H1 (cell line): ENCODE measurements around the gene ENTPD2. TPM values are rescaled to one million over a fixed set of nuclear protein-coding genes. Genes with fewer than 3 reads are reported as not detected.

ENCODE experiments used
- CTCF ChIA-PET: fragments of 300-600 bp; sonication (Branson Sonifier 250); formaldehyde crosslinking; loops from one replicate; lab custom pipeline; 2021; ENCODE audit not compliant: partially characterized antibody; lab: Charles Lee
- POLR2A ChIA-PET: fragments of 300-600 bp; sonication (Branson Sonifier 250); formaldehyde crosslinking; loops from one replicate; lab custom pipeline; 2021; ENCODE audit warnings: inconsistent platforms; ENCODE audit not compliant: partially characterized antibody; lab: Charles Lee
- DNase-seq, 2 experiments: peaks; one replicate each; pipeline versions ENCODE4 v3.0.0 to v3.0.0-alpha.2; 2010 to 2022; ENCODE audit warnings: low spot score in 2 of 2, low read depth in 1 of 2, mixed read lengths in 1 of 2
- FAIRE-seq: peaks from 2 replicates; lab custom pipeline; 2011; peaks lifted over from hg19 to GRCh38; lab: Jason Lieb, UNC
- H2AFZ ChIP-seq: 2 replicates; pipeline ENCODE4 v1.8.1; 2012; ENCODE audit warnings: low read length, inconsistent platforms
- H2AK5ac ChIP-seq: 2 replicates; pipeline ENCODE4 v1.6.1; 2013; ENCODE audit warnings: low read depth, low read length
- H2BK120ac ChIP-seq: replicated peaks from 2 replicates; pipeline ENCODE3; 2013; ENCODE audit warnings: low read depth, low read length, inconsistent platforms
- H2BK12ac ChIP-seq: 2 replicates; pipeline ENCODE4 v1.6.1; 2013; ENCODE audit warnings: low read depth, low read length
- H2BK15ac ChIP-seq: 2 replicates; pipeline ENCODE4 v1.6.1; 2013; ENCODE audit warnings: low read length
- H2BK20ac ChIP-seq: 2 replicates; pipeline ENCODE4 v1.6.1; 2013; ENCODE audit warnings: low read length
- H2BK5ac ChIP-seq: 2 replicates; pipeline ENCODE4 v1.6.1; 2013; ENCODE audit warnings: low read depth, low read length
- H3K14ac ChIP-seq: 2 replicates; pipeline ENCODE4 v1.6.1; 2013; ENCODE audit warnings: inconsistent platforms; ENCODE audit not compliant: insufficient read length
- H3K18ac ChIP-seq: 2 replicates; pipeline ENCODE4 v1.6.1; 2013; ENCODE audit warnings: low read length; ENCODE audit errors: extremely low read depth
- H3K23ac ChIP-seq: 2 replicates; pipeline ENCODE4 v1.6.1; 2013; ENCODE audit warnings: inconsistent platforms; ENCODE audit not compliant: insufficient read length
- H3K23me2 ChIP-seq: 2 replicates; pipeline ENCODE4 v1.6.1; 2013; ENCODE audit warnings: low read depth, low read length
- H3K27ac ChIP-seq: 2 replicates; pipeline ENCODE4 v1.6.1; 2011; ENCODE audit warnings: low read depth, low read length, inconsistent platforms
- H3K27me3 ChIP-seq, 4 experiments: replicated peaks in 1 of 4; 1 replicate in 1 of 4; 2 replicates in 3 of 4; pipeline versions ENCODE4 v1.6.1 to v1.8.1; 2011 to 2013; ENCODE audit warnings: low read length in 3 of 4, mild to moderate bottlenecking in 3 of 4, inconsistent platforms in 2 of 4, mixed read lengths in 2 of 4, moderate library complexity in 1 of 4; ENCODE audit not compliant: control insufficient read depth in 3 of 4, insufficient read depth in 3 of 4; ENCODE audit errors: extremely low read depth in 1 of 4
- H3K36me3 ChIP-seq, 4 experiments: 2 replicates each; pipeline versions ENCODE4 v1.6.1 to v1.8.1; 2011 to 2013; ENCODE audit warnings: mild to moderate bottlenecking in 4 of 4, low read length in 3 of 4, moderate library complexity in 2 of 4, control low read depth in 1 of 4, inconsistent platforms in 1 of 4; ENCODE audit not compliant: insufficient read depth in 4 of 4, control insufficient read depth in 2 of 4
- H3K4ac ChIP-seq: replicated peaks from 2 replicates; pipeline ENCODE3; 2013; ENCODE audit warnings: low read length, low read depth, mixed read lengths, inconsistent platforms; ENCODE audit not compliant: insufficient read length
- H3K4me1 ChIP-seq, 4 experiments: replicated peaks in 1 of 4; 1 replicate in 1 of 4; 2 replicates in 3 of 4; pipeline versions ENCODE4 v1.6.1 to v1.8.1; 2011 to 2013; ENCODE audit warnings: low read length in 3 of 4, inconsistent platforms in 2 of 4, mixed read lengths in 1 of 4; ENCODE audit not compliant: insufficient read depth in 4 of 4, control insufficient read depth in 3 of 4
- H3K4me2 ChIP-seq, 2 experiments: 2 replicates each; pipeline versions ENCODE4 v1.6.1 to v1.8.1; 2011 to 2013; ENCODE audit warnings: low read depth in 2 of 2, low read length in 2 of 2, control low read depth in 1 of 2, inconsistent platforms in 1 of 2, mild to moderate bottlenecking in 1 of 2; ENCODE audit not compliant: insufficient read depth in 1 of 2
- H3K4me3 ChIP-seq, 4 experiments: fragments of 200-600, 300-600 bp in 1 of 4; sonication (generic), shearing (Covaris generic), sonication (Bioruptor Twin) in 1 of 4; 2 replicates each; pipeline versions ENCODE4 v1.5.1 to v1.8.1; 2011 to 2016; ENCODE audit warnings: low read length in 4 of 4, low read depth in 3 of 4, control low read depth in 2 of 4, inconsistent platforms in 2 of 4, mild to moderate bottlenecking in 2 of 4, mixed read lengths in 1 of 4, moderate library complexity in 1 of 4; ENCODE audit not compliant: insufficient read depth in 2 of 4; ENCODE audit errors: extremely low read depth in 1 of 4
- H3K56ac ChIP-seq: replicated peaks from 2 replicates; pipeline ENCODE3; 2013; ENCODE audit warnings: low read depth, mild to moderate bottlenecking, mixed read lengths, low read length, inconsistent platforms; ENCODE audit not compliant: insufficient read length
- H3K79me1 ChIP-seq: 2 replicates; pipeline ENCODE4 v1.6.1; 2013; ENCODE audit warnings: low read depth, low read length, control low read depth
- H3K79me2 ChIP-seq, 2 experiments: 2 replicates each; pipeline versions ENCODE4 v1.6.1 to v1.8.1; 2012 to 2013; ENCODE audit warnings: low read length in 2 of 2, mild to moderate bottlenecking in 2 of 2, inconsistent platforms in 1 of 2; ENCODE audit not compliant: insufficient read depth in 2 of 2, control insufficient read depth in 1 of 2
- H3K9ac ChIP-seq, 4 experiments: replicated peaks in 1 of 4; 1 replicate in 1 of 4; 2 replicates in 3 of 4; pipeline versions ENCODE4 v1.6.1 to v1.8.1; 2011 to 2013; ENCODE audit warnings: low read depth in 3 of 4, low read length in 3 of 4, control low read depth in 2 of 4, mild to moderate bottlenecking in 2 of 4, moderate library complexity in 2 of 4, inconsistent platforms in 1 of 4; ENCODE audit errors: extremely low read depth in 1 of 4
- H3K9me3 ChIP-seq, 2 experiments: 2 replicates each; pipeline versions ENCODE4 v1.6.1 to v1.8.1; 2012 to 2013; ENCODE audit warnings: mild to moderate bottlenecking in 2 of 2, moderate library complexity in 2 of 2, control low read depth in 1 of 2, inconsistent platforms in 1 of 2, low read depth in 1 of 2, low read length in 1 of 2, mixed read lengths in 1 of 2; ENCODE audit not compliant: insufficient read depth in 2 of 2
- H4K20me1 ChIP-seq, 2 experiments: replicated peaks in 1 of 2; 2 replicates each; pipeline versions ENCODE3 to v1.8.1; 2011 to 2013; ENCODE audit warnings: inconsistent platforms in 2 of 2, low read length in 2 of 2, mild to moderate bottlenecking in 1 of 2; ENCODE audit not compliant: insufficient read depth in 2 of 2, control insufficient read depth in 1 of 2
- H4K5ac ChIP-seq: 2 replicates; pipeline ENCODE4 v1.6.1; 2013; ENCODE audit warnings: low read length, low read depth, mixed read lengths, inconsistent platforms; ENCODE audit not compliant: insufficient read length
- H4K8ac ChIP-seq: 2 replicates; pipeline ENCODE4 v1.8.0; 2013; ENCODE audit warnings: mild to moderate bottlenecking, moderate library complexity, low read length, inconsistent platforms; ENCODE audit not compliant: insufficient read depth; ENCODE audit errors: extremely low read depth
- H4K91ac ChIP-seq: replicated peaks from 2 replicates; pipeline ENCODE3; 2013; ENCODE audit warnings: low read length, mixed read lengths, inconsistent platforms; ENCODE audit not compliant: insufficient read length
- CTBP2 ChIP-seq: IDR thresholded peaks from 2 replicates; pipeline ENCODE4 v1.7.0; 2011; ENCODE audit warnings: borderline replicate concordance, mild to moderate bottlenecking, moderate library complexity, mixed read lengths, low read length; ENCODE audit not compliant: insufficient read depth, insufficient read length
- EZH2 ChIP-seq: fragments of 200-600 bp; sonication (generic); IDR thresholded peaks from 2 replicates; pipeline ENCODE4 v1.7.1; 2012; ENCODE audit warnings: low read depth, mild to moderate bottlenecking, moderate library complexity, low read length, inconsistent platforms; ENCODE audit not compliant: severe bottlenecking
- HDAC2 ChIP-seq, 2 experiments: fragments of 300-600 bp in 1 of 2; sonication (generic) in 1 of 2; IDR thresholded peaks; 2 replicates each; pipeline ENCODE4 v1.6.1; 2011 to 2012; ENCODE audit warnings: low read depth in 2 of 2, low read length in 2 of 2, mild to moderate bottlenecking in 2 of 2, moderate library complexity in 2 of 2, borderline replicate concordance in 1 of 2, inconsistent platforms in 1 of 2
- NRF1 ChIP-seq: IDR thresholded peaks from 2 replicates; pipeline ENCODE4 v1.6.1; 2011; ENCODE audit warnings: mild to moderate bottlenecking, low read depth, low read length, improper control_type of control experiment
- PHF8 ChIP-seq: fragments of 200-600 bp; sonication (generic); conservative IDR thresholded peaks from 2 replicates; pipeline ENCODE4 v1.7.1; 2012; ENCODE audit warnings: low read depth, mild to moderate bottlenecking, inconsistent platforms, low read length, moderate library complexity
- POLR2AphosphoS5 ChIP-seq: IDR thresholded peaks from 2 replicates; pipeline ENCODE4 v1.6.1; 2011; ENCODE audit warnings: low read depth, low read length
- RAD21 ChIP-seq, 2 experiments: IDR thresholded peaks in 1 of 2; conservative IDR thresholded peaks in 1 of 2; 2 replicates each; pipeline ENCODE4 v1.6.1; 2011; ENCODE audit warnings: low read depth in 2 of 2, low read length in 2 of 2, improper control_type of control experiment in 1 of 2, inconsistent platforms in 1 of 2, mild to moderate bottlenecking in 1 of 2, moderate library complexity in 1 of 2
- RFX5 ChIP-seq: IDR thresholded peaks from 2 replicates; pipeline ENCODE4 v1.6.1; 2011; ENCODE audit warnings: low read depth, low read length, improper control_type of control experiment, borderline replicate concordance
- SIN3A ChIP-seq, 2 experiments: IDR thresholded peaks in 1 of 2; conservative IDR thresholded peaks in 1 of 2; 2 replicates each; pipeline ENCODE4 v1.6.1; 2011 to 2012; ENCODE audit warnings: low read length in 2 of 2, improper control_type of control experiment in 1 of 2, low read depth in 1 of 2, mild to moderate bottlenecking in 1 of 2
- SP2 ChIP-seq: IDR thresholded peaks from 2 replicates; pipeline ENCODE4 v1.6.1; 2012; ENCODE audit warnings: mild to moderate bottlenecking, low read length, inconsistent platforms
- TBP ChIP-seq: IDR thresholded peaks from 2 replicates; pipeline ENCODE4 v1.6.1; 2011; ENCODE audit warnings: low read depth, low read length, improper control_type of control experiment
- WGBS, 2 experiments: shearing (Covaris generic) in 1 of 2; methylation state at CpG; one replicate each; pipeline versions ENCODE4 v1.1.6 to v1.1.7; 2013 to 2015; ENCODE audit warnings: low lambda C conversion rate in 2 of 2, mixed read lengths in 2 of 2, inconsistent platforms in 1 of 2, low coverage in 1 of 2, missing lambda C conversion rate in 1 of 2; ENCODE audit not compliant: insufficient replicate concordance in 2 of 2, insufficient coverage in 1 of 2, insufficient read length in 1 of 2; ENCODE audit errors: extremely low coverage in 1 of 2, missing lambda C conversion rate in 1 of 2; 5-methylcytosine and 5-hydroxymethylcytosine counted together
- polyA plus RNA-seq, 7 experiments: library from polyadenylated mRNA; depleted of rRNA in 3 of 7; stranded (reverse) in 5 of 7; unstranded in 2 of 7; fragments of >200 nt in 5 of 7; fragments of 200-250 nt in 2 of 7; gene quantifications; 1 replicate in 5 of 7; 2 replicates in 1 of 7; 4 replicates in 1 of 7; pipeline versions ENCODE4 v1.2.1 to v1.2.3, GENCODE V29; 2011 to 2013; ENCODE audit warnings: missing spikeins in 2 of 7, mixed read lengths in 2 of 7
- total RNA-seq: library from RNA; stranded (reverse); fragmentation: NEBNext Ultra II Directional; extraction: Animal tissue kit (Norgen Biotek cat#: 25700); gene quantifications from 2 replicates; pipeline ENCODE4 v1.2.1, GENCODE V29; 2021
- TF ChIP-seq, protein P1 (sequence below): IDR thresholded peaks from 2 replicates; pipeline ENCODE4 v1.6.1; 2012; ENCODE audit warnings: inconsistent platforms

ENTPD2 gene
- total and polyA plus RNA-seq, 2 of the 8 experiments (the other 6 are each of a cell fraction or from before 2014, with no cell fraction given), result 0.65 to 3.8 TPM

GRCh38 chr9:137041124-137041523 lies 12.7 kb downstream of the ENTPD2 start:
- H3K27me3 ChIP-seq, result peaks cover 5 to 15% (median 10%) of the 10 kb centered on the region in 4 experiments; a peak in 6 of 7 replicates
- H2AFZ ChIP-seq, result no peak overlapping the region
- no peak for FAIRE-seq
- no peak overlapping the region for H4K91ac ChIP-seq
- peaks cover 7 to 15% of the 10 kb centered on the region in 2 experiments for H4K20me1 ChIP-seq
- H2BK20ac ChIP-seq, result no peak overlapping the region
- peaks cover 9% of the 10 kb centered on the region for H3K79me1 ChIP-seq
- no peaks in the 10 kb centered on the region for H3K9me3 ChIP-seq
- H3K4me3 ChIP-seq, result no peak overlapping the region
- H2BK15ac ChIP-seq, result no peak overlapping the region
- no peak overlapping the region for H3K9ac ChIP-seq
- no peak overlapping the region; the same call in 1 of the 2 replicates for H4K8ac ChIP-seq
- ChIA-PET POLR2A (no interaction called here), CTCF (interaction anchor here (2.0 kb wide), 1 partner anchor 12 kb away, joined by 13 read pairs; the partner anchor contains the start of gene ABCA2)
- no peak overlapping the region for H3K56ac ChIP-seq
- peaks cover 0 to 3% (median 0%) of the 10 kb centered on the region in 4 experiments; a peak in 1 of 8 replicates for H3K36me3 ChIP-seq
- no peak overlapping the region for H3K14ac ChIP-seq
- 87% methylated on average over 7 of the region's 16 CpGs; no CpG with 5 or more reads in 1 of the 2 experiments for WGBS, 2 experiments
- no peak overlapping the region for H3K23ac ChIP-seq
- H3K27ac ChIP-seq, result no peak overlapping the region
- no peak overlapping the region for H2AK5ac ChIP-seq
- H2BK5ac ChIP-seq, result no peak overlapping the region
- DNase-seq, result no peak
- H3K4me2 ChIP-seq, result no peak overlapping the region
- H2BK12ac ChIP-seq, result no peak overlapping the region
- peaks cover 8% of the 10 kb centered on the region; the same call in 1 of the 2 replicates for H3K23me2 ChIP-seq
- no peak overlapping the region for H3K4ac ChIP-seq
- H4K5ac ChIP-seq, result no peak overlapping the region
- H3K18ac ChIP-seq, result no peak overlapping the region
- H3K4me1 ChIP-seq, result peaks cover 3 to 6% (median 5%) of the 10 kb centered on the region in 4 experiments; a peak in 4 of 7 replicates
- peaks cover 0 to 4% of the 10 kb centered on the region in 2 experiments; a peak in 1 of 4 replicates for H3K79me2 ChIP-seq
- H2BK120ac ChIP-seq, result no peak overlapping the region
- TF ChIP-seq PHF8 (no peak), CTBP2 (no peak), HDAC2 (IDR thresholded peaks at IDR 0.05; ENCODE audit: borderline replicate concordance in 1 of 2, low read depth in 2 of 2, low read length in 2 of 2) (no peak), TBP (no peak), RFX5 (no peak), EZH2 (no peak), NRF1 (no peak), SP2 (no peak), POLR2AphosphoS5 (no peak), RAD21 (IDR thresholded peaks at IDR 0.05 in 1 of 2, conservative IDR thresholded peaks at IDR 0.05 in 1 of 2; ENCODE audit: low read depth in 2 of 2, low read length in 2 of 2) (no peak), SIN3A (conservative IDR thresholded peaks at IDR 0.05 in 1 of 2, IDR thresholded peaks at IDR 0.05 in 1 of 2; ENCODE audit: low read depth in 1 of 2, low read length in 2 of 2) (no peak)
- TF ChIP-seq, protein P1, sequence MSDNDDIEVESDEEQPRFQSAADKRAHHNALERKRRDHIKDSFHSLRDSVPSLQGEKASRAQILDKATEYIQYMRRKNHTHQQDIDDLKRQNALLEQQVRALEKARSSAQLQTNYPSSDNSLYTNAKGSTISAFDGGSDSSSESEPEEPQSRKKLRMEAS, result no peak
